AG10803 (cell line): ENCODE measurements around the gene KISS1.

ENCODE experiments used
- DNase-seq: peaks from one replicate; pipeline ENCODE4 v3.0.0; 2010; ENCODE audit warnings: low read depth
- H3K4me3 ChIP-seq: 2 replicates; pipeline ENCODE4 v1.5.1; 2011; ENCODE audit warnings: mild to moderate bottlenecking, low read length, control low read depth
- TF ChIP-seq, protein P1 (sequence below): conservative IDR thresholded peaks from 2 replicates; pipeline ENCODE4 v1.5.1; 2011; ENCODE audit warnings: mild to moderate bottlenecking, low read length, control low read depth, inconsistent platforms

Gene KISS1

DNA sequence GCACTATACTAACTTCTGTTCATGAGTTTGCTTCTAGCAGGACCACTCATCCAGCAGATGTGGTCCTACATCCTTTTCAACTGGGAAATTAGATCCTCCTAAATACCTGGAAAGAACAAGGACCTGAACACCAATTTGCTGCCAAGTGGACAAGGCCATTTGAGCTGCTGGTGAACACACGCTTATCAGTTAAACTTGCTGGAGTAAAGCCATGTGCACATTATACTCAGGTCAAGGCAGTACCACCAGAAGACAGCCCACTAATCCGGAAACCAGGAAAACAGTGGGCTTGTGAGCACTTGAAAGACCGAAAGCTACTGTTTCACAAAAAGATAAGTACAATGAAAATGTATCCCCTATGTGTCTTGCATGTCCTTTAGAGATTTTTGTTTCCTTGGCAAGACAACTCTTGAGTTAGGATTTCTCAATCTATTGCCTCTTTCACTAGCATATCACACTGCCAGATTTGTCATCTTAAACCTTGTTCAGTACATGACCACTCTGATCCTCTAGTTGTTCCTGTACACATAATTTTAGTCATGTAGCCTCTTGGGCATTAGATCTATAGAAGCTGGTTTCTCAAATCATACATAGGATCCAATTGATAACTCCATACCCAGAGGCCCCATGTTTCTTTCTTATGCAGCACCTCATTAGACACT is 25.7 kb downstream of the KISS1 start:
- TF ChIP-seq, protein P1, sequence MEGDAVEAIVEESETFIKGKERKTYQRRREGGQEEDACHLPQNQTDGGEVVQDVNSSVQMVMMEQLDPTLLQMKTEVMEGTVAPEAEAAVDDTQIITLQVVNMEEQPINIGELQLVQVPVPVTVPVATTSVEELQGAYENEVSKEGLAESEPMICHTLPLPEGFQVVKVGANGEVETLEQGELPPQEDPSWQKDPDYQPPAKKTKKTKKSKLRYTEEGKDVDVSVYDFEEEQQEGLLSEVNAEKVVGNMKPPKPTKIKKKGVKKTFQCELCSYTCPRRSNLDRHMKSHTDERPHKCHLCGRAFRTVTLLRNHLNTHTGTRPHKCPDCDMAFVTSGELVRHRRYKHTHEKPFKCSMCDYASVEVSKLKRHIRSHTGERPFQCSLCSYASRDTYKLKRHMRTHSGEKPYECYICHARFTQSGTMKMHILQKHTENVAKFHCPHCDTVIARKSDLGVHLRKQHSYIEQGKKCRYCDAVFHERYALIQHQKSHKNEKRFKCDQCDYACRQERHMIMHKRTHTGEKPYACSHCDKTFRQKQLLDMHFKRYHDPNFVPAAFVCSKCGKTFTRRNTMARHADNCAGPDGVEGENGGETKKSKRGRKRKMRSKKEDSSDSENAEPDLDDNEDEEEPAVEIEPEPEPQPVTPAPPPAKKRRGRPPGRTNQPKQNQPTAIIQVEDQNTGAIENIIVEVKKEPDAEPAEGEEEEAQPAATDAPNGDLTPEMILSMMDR: no peak
- H3K4me3 ChIP-seq: no peak overlapping the region
- no peak for DNase-seq

- TF ChIP-seq, protein P1: no peak
Measured at GRCh38 chr1:204169858-204170257, 26.4 kb downstream of the KISS1 start.

GRCh38 chr1:204167730-204168129 is 28.6 kb downstream of the KISS1 start:
- no peak for DNase-seq
- TF ChIP-seq, protein P1: no peak

More at GRCh38 chr1:204169858-204170257, 26.4 kb downstream of the KISS1 start:
- H3K4me3 ChIP-seq: no peak overlapping the region
- no peak for DNase-seq

GRCh38 chr1:204166219-204166618 is 30.1 kb downstream of the KISS1 start, which contains the start of gene REN:
TSS of gene REN (minus strand) at chr1:204166337. CDS start at chr1:204166293, 44 bp downstream.
- TF ChIP-seq, protein P1: no peak
- H3K4me3 ChIP-seq: no peak within 1 kb of the TSS
- DNase-seq: no peak

More at GRCh38 chr1:204167730-204168129, 28.6 kb downstream of the KISS1 start:
- H3K4me3 ChIP-seq: no peak overlapping the region

DNA sequence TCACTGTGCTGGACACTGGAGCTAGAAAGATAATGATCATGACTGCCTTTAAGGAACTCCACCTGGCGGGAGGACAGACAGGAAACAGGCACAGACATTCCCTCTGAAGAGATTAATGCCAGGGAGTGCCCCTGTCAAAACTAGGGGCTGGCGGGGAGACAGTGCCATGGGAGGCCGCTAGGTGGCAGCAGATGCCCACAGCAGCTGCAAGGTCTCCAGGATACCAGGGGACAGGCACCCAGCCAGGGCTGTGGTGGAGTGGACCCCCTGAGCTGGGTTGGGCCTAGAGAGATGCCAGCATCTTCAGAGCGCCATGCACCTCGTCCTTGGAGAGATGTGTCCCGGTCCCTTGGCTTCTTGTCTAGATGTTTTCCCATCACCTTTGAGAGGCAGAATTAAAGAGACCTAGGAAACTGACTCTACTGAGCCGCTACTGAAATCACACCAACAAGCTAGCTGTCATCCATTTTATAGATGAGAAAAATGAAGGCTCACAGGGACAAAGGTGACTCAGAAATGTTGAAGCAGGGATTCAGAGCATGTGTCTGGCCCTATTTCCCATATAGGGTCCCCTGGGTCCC is 33.7 kb downstream of the KISS1 start:
- TF ChIP-seq, protein P1: peak; percentile 95
- H3K4me3 ChIP-seq: no peak overlapping the region
- peak; percentile 46 for DNase-seq

DNA sequence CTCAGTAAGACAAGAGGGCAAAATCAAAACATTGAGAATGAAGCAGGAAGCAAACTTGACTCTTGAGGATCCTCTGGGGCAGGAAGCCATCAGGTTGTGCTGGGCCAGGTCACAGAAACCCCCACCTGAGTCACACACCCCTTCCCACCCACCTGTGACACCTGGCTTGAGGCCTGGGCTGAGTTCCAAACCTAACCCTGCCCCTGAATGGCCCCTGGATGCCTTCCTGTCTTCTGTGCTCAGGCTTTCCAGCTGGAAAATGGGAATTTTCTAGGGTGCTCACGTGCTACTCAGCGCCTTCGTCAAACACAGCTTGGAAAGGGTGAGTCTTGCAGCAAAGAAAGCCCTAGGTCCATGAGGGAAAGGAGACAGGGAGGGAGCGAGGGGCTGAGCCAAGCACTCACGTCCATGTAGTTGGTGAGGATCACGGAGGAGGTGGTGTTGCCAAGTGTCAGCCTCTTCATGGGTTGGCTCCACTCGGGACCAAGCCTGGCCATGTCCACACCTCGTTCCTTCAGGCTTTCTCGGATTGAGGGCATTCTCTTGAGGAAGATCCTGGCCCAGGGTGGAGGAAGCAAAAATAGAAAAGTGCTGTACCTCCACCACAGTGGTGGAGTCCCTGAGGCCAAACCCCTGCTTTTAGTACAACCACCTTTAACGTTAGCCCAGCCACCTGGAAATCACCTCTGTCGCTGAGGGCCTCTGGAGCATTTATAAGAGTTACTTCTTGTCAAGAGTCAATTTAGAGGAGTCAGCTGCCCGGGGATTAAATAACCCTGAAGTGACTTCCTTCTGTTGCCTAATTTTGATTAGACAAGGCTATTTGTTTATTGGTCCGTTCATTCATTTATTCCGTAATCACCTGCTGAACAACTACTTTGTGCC is 34.4 kb downstream of the KISS1 start:
- TF ChIP-seq, protein P1: no peak
- no peak for DNase-seq
- no peak overlapping the region for H3K4me3 ChIP-seq
